ENCODE data around the gene SLC35C1.
A peak's percentile ranks its signal among the peaks of the same experiment; 100 is the strongest.
"Not testable (repeated sequence)": the region's sequence is repeated elsewhere in the genome, so short reads cannot be mapped to it uniquely, and the experiment has no call there.

Gene SLC35C1

DNA sequence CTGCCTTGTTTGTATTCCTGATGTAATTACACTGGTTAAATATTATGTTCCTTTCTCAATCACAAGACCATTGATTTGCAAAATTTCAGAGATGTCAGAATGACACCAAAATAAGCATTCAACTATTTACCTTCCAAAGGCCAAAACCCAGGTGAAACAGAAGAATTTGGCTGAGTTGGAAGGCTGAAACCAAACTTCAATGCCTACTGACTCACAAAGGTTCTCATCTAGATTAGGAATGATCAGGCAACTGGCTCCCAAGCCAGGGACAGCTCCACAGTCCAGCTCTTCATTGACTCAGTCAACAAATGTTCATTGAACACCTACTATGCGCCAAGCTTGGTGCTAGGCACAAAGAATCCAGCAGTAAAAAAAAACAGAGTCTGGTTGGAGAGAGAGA lies 13.4 kb upstream of the SLC35C1 start:
- DNase-seq: no peak

DNA sequence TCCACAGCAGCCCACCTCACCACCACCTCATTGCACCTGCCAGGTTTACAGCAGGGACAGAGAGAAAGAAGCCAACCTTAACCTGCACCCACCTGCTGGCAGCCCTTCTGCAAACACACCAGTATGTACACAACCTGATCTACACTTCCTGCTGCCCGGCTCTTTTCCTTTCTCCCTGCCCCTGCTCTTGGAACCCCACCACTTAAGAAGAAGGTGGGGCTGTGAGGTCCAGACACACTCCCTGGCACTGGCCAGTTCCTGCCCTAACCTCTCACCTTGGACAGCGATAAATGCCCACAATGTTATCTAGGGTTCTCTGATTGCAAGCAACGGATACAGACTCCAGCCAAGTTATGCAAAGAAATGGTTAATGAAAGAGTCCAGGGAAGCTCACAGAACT lies 10.8 kb upstream of the SLC35C1 start:
- DNase-seq: no peak

DNA sequence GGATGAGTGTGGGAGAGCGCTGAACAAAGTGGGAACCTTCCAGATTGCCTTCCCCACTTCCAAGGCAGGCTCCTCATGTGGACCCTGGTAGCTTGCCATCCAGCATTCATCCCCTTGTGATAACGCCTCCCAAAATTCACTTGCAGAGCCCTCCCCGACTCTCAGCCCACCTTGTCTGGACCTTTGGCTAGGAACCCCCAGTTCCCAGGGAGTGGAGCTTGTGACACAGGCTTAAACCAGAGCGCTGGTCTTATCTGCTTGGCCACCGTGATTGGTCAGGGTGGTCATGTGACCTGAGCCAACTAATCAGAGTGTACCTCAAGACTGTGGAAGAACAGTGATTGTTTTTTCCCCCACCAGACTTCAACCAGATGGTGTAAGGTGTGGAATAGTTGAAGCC lies 9.6 kb upstream of the SLC35C1 start:
- DNase-seq: no peak

DNA sequence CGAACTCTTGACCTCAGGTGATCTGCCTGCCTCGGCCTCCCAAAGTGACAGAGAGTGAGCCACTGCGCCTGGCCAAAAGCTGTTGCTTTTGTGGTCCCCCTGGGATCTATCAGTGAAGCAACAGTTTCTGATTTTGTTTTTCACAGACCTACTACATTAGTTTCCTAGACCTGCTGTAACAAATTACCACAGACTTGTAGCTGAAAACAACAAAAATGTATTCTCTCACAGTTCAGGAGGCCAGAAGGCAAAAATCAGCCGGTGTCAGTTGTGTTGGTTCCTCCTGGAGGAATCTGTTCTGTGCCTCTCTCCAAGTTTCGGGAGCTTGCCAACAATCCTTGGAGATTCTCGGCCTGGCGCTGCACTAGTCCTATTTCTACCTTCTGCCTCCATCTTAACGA lies 8.5 kb upstream of the SLC35C1 start:
- DNase-seq: no peak

DNA sequence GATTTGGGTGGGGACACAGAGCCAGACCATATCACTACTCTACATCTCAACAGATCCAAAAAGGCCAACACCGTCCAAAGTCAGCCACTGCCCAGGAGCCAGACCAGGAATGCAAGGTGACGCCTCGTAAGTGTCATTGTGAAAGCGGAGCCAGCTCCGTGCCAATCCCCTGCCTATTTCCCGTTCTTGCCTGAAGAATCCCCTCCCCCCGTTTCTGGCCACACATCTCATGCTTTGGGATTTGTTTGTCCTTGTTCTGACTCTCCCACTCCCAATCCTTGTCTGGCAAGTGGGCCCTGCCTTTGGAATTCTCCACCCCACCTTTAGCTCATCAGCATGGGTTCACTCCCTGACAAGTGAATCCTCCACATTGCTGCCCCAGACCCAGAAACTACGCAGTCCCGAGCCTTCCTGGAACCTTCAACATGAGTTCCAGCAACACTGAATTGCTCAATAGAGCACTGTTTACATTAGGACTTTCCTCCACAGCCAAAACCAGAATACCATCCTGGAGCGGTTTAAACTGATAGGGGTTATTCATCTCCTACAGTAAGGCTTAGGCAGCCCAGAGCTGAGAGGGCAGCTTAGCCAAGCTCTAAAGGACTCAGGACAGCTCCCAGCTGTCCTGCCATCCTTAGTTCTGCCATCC lies 6.0 kb upstream of the SLC35C1 start:
- DNase-seq: peak; percentile 17

DNA sequence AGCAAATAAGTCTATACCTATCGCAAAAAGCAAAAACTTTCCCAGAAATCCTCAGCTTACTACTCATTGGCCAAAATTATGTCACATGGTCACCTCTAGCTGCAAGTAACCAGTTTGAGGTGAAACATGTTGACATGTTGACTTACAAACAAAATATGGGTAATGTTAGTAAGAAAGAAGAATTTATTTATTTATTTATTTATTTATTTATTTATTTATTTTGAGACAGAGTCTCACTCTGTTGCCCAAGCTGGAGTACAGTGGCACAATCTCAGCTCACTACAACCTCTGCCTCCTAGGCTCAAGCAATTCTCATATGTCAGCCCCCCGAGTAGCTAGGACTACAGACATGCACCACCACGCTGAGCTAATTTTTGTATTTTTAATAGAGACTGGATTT lies 5.4 kb upstream of the SLC35C1 start:
- no peak for DNase-seq

DNA sequence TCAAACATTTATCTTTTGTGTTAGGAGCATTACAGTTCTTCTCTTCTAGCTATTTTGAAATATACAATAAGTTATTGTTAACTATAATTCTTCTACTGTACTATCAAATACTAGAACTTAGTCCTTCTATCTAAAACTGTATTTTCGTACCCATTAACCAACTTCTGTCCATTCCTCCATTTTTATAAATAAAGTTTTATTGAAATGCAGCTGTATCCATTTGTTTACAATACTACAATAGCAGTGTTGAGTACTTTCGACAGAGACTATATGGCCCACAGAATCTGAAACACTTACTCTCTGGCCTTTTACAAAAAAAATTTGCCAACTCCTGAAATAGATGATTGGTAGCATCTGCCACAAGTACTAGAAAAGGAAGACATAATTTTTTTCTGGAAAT lies 4.7 kb upstream of the SLC35C1 start:
- DNase-seq: no peak

DNA sequence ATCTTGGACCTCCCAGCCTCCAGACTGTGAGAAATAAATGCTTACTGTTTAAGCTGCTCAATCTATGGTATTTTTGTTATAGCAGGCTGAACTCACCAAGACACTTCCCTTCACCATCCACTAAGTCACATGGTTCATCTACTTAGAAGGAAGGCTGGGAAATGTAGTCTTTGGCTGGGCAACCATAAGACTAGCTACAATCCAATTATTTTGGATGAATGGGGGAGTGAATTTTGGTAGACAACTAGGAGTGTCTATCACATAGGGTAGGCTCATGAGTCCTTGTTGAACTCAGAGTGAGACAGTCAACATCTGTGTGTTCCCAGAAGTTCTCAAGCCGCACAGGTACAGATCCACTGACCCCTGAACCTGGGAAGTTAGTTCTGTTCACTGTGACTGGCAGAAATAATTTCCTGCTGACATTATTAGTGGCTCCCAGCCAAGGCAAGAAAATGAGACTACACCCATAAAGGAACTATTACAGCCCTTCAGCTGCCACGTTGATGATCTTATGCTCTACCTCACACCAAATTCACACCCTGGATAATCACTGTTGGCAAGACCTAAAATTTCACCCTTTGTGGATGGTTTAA lies 3.1 kb upstream of the SLC35C1 start:
- no peak for DNase-seq

DNA sequence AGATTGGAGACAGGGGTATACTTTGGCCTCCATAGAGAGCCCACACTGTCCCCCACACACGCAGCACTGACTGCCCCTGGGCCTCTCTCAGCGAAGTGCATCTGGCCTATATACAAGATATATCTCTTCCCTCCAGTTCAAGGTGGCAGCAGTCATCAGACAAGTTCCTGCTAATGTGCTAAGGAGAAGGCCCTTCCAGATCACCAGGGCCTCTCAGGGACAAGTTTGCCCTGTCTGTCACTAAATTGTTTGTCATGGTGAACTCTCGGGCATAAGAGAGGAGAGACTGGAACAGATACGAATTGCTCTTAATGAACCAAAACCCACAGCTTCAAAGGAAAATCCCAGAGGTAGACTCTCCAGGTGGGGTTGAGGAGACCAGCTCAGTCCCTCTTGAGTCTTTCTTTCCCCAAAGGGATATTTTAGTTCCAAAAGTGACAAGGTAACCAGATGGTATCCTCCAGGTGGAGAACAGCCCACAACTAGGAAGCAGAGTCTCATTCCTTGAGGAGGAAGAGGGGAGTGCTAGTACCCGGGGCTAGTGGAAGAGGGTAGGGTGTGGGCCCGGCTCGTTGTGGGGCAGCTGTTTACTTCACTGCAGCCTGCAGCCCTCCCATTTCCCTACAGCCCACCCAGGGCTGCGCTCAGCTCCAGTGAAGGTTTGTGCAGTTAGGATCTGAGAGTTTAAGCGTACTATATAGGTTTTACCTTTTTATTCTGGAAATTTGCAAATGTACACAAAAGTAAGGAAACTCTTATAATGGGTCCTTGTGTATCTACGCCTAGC lies 2.2 kb upstream of the SLC35C1 start:
- no peak for DNase-seq

DNA sequence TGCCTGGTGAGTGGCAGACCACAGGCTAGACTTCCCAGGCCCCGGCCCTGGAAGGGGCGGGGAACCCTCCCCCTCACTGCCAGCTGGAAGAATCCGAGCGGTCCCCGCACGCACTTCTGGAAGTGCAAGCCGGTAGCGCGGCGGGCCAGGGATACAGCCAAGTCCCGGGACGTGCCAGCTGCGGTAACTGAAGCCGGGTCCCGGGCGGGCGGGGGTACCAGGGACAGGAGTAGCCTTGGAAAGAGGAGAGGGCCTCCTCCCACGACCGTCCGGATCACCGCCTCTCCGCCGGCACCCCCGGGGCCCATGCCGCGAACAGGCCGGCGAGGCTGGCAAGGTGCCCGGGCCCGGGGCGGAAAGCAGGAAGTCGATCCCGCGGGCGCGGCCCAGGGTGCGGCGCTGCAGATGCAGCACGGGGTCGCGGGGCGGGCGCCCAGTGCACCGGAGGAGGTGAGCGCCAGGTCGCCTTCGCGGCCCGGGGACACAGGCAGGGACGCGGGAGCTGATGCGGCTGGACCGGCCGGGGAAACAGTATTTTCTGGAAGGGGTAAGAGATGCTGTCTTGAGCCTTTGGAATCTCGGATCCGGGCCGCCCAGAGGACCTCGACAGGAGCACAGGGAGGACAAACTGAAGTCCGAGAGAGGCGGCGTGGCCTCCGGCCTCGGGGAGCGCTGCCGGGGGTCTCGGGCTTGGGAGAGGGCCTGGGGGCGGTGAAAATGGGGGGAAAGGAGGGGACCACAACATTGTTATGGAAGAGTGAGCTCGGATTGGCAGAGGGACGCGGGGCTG lies 783 bp upstream of the SLC35C1 start:
- DNase-seq: no peak

DNA sequence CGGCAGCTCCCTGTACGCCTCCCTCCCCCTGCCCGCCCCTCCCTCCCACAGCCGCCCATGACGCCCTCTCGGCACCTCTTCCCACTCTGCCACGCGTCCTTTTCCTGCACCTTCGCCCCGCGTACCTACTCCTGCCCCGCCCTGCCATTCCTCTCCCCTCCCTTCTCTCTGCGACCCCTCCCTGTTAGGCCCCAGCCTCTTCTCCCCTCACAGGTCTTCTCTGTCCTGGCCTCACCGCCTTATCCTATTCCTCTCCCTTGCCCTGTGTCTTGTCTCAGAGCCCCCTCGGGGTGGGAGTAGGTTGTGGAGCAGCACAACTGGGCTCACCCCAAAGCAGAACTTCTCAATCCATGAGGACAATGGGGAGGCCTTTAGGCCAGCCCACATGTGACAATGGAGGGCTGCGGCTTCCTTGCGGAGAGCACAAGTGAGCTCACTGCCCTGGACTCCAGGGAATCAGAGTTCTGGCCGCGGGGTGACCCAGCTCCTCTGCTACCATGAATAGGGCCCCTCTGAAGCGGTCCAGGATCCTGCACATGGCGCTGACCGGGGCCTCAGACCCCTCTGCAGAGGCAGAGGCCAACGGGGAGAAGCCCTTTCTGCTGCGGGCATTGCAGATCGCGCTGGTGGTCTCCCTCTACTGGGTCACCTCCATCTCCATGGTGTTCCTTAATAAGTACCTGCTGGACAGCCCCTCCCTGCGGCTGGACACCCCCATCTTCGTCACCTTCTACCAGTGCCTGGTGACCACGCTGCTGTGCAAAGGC lies 539 bp downstream of the SLC35C1 start:
- no peak for DNase-seq

DNA sequence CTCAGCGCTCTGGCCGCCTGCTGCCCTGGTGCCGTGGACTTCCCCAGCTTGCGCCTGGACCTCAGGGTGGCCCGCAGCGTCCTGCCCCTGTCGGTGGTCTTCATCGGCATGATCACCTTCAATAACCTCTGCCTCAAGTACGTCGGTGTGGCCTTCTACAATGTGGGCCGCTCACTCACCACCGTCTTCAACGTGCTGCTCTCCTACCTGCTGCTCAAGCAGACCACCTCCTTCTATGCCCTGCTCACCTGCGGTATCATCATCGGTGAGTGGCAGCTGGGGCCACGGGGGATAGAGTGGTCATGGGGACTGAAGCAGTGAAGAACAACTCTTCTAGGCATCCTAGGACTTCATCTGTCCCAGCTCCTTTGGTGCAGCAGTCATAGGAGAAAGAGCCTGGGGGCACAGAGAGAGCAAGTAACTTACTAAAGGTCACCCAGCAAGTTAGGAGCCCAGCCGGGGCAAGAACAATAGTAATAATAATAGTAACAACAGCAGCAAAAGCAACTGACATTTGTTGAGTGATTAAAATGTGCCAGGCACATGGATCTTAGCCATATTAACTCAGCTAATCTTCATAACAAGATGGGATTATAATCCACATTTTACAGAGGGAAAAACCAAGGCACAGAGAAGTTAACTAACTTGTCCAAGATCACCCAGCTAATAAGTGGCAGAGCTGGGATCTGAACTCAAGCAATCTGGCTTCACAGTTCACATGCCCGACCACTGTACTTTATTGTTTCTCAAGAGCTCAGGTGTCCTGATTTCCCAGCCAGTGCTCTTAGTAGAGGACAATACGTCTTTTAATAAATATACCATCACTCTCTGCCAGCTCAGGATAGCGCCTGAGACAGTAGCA lies 1.4 kb downstream of the SLC35C1 start:
- DNase-seq: no peak

DNA sequence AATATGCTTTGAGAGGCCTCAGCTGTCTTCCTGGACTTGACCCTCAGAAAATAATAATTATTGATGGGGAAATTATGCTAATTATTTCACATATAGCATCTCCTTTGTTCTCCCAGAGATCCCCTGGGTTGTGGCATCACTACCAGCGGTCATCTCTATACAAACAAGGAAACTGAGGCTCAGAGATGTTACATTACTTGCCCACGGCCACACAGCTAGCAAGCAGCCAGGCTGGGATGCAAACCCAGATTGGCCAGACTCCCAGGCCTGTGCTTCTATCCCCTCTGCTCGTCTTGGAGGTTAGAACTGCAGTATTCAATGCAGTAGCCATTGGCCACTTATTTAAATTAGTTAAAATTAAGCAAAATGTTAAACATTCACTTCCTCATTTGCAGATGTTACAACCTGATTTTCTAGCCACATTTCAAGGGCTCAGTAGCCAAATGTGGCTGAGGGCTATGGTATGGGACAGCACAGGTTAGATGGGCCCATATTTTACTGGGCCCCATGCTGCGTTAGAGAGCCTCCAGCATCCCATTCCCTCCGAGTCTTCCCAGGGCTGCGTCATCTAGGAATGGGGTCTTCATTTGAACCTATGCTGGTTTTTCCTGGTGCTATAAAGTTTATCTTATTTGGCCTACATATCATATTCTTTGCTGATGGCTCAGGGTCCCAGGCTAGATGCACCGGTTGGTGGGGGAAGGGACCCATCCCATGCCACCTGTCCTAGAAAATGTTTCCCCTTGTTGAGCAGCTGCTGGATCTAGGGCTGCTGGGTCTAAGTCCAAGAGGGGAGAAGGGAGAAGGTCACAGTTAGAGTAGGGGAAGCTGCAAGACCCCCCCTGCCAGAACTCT lies 2.2 kb downstream of the SLC35C1 start:
- no peak for DNase-seq

DNA sequence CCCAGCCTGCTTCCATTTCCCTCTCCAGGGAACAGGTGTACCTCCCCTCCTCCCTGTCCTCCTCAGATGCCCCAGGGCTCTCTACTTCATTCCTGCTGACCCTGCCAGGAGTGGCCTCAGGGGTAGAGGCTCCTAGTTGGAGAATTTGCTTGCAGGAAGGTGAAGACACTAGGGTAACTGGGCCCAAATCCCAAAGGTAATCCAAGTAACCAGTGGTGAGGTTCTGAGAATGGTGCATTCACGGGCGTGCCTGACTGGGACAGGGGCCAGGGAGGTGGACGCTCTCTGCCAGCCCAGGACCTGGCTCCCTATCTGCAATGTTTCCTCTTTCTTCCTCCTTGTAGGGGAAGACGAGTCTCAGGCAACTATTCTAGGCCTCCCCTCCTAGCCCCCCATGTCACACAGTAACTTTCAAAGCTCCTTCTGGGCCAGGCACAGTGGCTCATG lies 2.9 kb downstream of the SLC35C1 start:
- no peak for DNase-seq

DNA sequence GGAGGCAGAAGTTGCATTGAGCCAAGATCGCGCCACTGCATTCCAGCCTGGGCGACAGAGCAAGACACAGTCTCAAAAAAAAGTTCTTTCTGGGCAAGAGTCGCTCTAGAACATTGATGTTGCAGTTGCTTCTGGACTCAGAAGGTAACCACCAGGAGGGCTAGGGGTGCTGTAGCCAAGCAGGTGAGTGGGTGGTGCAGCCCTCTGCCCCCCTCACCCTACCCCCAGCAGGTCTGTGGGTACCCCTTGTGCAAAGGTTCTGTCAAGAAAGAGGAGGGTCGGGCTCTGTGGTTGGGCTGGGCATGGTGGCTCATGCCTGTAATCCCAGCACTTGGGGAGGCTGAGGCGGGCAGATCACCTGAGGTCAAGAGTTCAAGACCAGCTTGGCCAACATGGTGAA lies 3.5 kb downstream of the SLC35C1 start:
- DNase-seq: not testable (repeated sequence)

DNA sequence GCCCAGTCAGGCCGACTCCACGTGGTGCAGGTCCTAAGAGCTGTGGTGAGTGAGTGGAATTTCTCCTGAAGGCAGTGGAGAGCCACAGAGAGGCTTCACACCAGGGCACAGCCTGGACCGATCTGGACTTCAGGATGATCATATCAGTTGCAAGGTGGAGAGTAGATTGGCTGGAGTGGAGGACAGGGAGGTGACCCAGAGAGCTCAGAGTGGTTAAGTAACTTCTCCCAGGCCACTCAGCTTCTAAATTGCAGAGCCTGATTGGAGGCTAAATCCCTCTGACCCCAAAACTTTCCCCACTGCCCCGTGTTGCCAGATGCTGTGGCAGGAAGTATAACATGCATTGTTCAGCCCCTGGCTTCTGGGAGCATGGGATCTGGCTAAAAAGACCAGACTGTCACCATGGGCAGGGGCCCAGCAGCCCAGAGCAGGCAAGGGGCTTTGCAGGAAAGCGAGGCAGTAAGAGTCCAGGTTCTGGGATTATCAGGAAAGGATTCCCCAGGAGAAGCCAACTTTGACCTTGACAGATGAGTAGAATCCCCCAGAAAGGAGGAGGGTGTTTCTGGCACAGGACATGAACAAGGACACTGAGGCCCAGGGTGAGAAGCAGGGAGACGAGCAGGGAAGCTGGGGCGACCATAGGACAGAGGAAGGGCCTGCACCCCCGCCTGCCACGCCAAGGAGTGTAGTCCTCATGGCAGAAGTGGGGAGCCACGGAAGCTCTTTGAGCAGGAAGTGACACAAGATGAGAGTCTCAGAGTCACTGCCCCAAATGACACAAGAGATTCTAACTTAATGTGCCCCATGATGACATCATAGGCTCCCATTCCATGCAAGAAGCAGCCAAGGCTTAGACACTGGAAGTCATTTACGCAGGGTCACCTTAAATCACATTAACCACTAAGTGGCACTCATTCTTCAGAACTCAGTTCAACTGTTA lies 4.8 kb downstream of the SLC35C1 start:
- DNase-seq: no peak

DNA sequence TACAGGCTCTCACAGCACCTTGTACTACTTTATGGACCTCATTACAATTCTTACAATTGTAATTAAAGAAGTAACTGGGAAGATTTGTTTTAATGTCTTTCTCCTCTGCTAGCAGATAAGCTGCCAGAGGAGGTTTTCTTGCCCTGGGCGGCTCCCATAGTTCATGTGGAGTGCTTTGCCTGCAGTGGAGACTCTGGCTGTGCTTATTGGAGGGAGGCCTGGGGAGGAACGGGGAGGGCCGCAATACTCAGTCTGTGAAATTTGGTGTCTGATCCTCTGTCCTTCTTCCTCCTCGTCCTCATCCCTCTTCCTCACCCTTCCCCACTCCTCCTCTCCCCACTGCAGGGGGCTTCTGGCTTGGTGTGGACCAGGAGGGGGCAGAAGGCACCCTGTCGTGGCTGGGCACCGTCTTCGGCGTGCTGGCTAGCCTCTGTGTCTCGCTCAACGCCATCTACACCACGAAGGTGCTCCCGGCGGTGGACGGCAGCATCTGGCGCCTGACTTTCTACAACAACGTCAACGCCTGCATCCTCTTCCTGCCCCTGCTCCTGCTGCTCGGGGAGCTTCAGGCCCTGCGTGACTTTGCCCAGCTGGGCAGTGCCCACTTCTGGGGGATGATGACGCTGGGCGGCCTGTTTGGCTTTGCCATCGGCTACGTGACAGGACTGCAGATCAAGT lies 5.6 kb downstream of the SLC35C1 start:
- DNase-seq: no peak

DNA sequence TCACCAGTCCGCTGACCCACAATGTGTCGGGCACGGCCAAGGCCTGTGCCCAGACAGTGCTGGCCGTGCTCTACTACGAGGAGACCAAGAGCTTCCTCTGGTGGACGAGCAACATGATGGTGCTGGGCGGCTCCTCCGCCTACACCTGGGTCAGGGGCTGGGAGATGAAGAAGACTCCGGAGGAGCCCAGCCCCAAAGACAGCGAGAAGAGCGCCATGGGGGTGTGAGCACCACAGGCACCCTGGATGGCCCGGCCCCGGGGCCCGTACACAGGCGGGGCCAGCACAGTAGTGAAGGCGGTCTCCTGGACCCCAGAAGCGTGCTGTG lies 6.1 kb downstream of the SLC35C1 start:
- DNase-seq: no peak

Measured in NCI-H1694 treated with DMSO at 0.1 percent for 48 hours (cell line).